DND-41 (cell line): Measurements from ENCODE around the gene WNT3.

Experiments used
- ATAC-seq: fragments of 200-7000 bp; cut with Tn5 transposase; 3 replicates; pipeline ENCODE4 v1.9.1; 2021; ENCODE audit warnings: low read depth; ENCODE audit not compliant: insufficient read depth
- DNase-seq: peaks from one replicate; pipeline ENCODE4 v3.0.0-alpha.2; 2020
- H2AFZ ChIP-seq: 2 replicates; pipeline ENCODE4 v1.6.0; 2012; ENCODE audit warnings: low read depth, low read length
- H3K27ac ChIP-seq: 2 replicates; pipeline ENCODE4 v1.5.1; 2012; ENCODE audit warnings: low read length, inconsistent platforms
- H3K27me3 ChIP-seq: fragments of 200-600 bp; sonication (generic); 2 replicates; pipeline ENCODE4 v1.6.0; 2012; ENCODE audit warnings: low read length, mild to moderate bottlenecking, inconsistent platforms; ENCODE audit not compliant: insufficient read depth, poor library complexity
- H3K36me3 ChIP-seq: 2 replicates; pipeline ENCODE4 v1.5.1; 2012; ENCODE audit warnings: low read length, inconsistent platforms; ENCODE audit not compliant: insufficient read depth
- H3K4me1 ChIP-seq: 2 replicates; pipeline ENCODE4 v1.5.1; 2012; ENCODE audit warnings: mild to moderate bottlenecking, low read length; ENCODE audit not compliant: insufficient read depth
- H3K4me2 ChIP-seq: 2 replicates; pipeline ENCODE4 v1.6.0; 2012; ENCODE audit warnings: mild to moderate bottlenecking, moderate library complexity, low read length, inconsistent platforms; ENCODE audit not compliant: insufficient read depth
- H3K4me3 ChIP-seq, 2 experiments: fragments of 200-600 bp in 1 of 2; shearing (Covaris generic) in 1 of 2; 2 replicates each; pipeline ENCODE4 v1.5.1; 2012 to 2016; ENCODE audit warnings: inconsistent platforms in 2 of 2, low read length in 2 of 2, mild to moderate bottlenecking in 2 of 2, low read depth in 1 of 2, moderate library complexity in 1 of 2
- H3K79me2 ChIP-seq: 2 replicates; pipeline ENCODE4 v1.6.0; 2012; ENCODE audit warnings: low read length, inconsistent platforms; ENCODE audit not compliant: insufficient read depth
- H3K9ac ChIP-seq: 2 replicates; pipeline ENCODE4 v1.6.0; 2012; ENCODE audit warnings: low read depth, mild to moderate bottlenecking, inconsistent platforms, low read length, moderate library complexity
- H3K9me3 ChIP-seq: 2 replicates; pipeline ENCODE4 v1.5.1; 2012; ENCODE audit warnings: low read length, moderate library complexity, mild to moderate bottlenecking, inconsistent platforms; ENCODE audit not compliant: insufficient read depth, severe bottlenecking
- H4K20me1 ChIP-seq: 2 replicates; pipeline ENCODE4 v1.6.0; 2012; ENCODE audit warnings: low read length; ENCODE audit not compliant: insufficient read depth
- EZH2 ChIP-seq: IDR thresholded peaks from 3 replicates; pipeline ENCODE4 v1.6.1; 2012; ENCODE audit warnings: borderline replicate concordance, low read depth, mild to moderate bottlenecking, moderate library complexity, low read length, inconsistent platforms; ENCODE audit not compliant: severe bottlenecking
- TF ChIP-seq, protein P1 (sequence below): IDR thresholded peaks from 2 replicates; pipeline ENCODE4 v1.5.1; 2012; ENCODE audit warnings: borderline replicate concordance, low read length, moderate library complexity, mild to moderate bottlenecking; ENCODE audit not compliant: poor library complexity, severe bottlenecking; ENCODE audit errors: extremely low read depth

Gene WNT3

DNA sequence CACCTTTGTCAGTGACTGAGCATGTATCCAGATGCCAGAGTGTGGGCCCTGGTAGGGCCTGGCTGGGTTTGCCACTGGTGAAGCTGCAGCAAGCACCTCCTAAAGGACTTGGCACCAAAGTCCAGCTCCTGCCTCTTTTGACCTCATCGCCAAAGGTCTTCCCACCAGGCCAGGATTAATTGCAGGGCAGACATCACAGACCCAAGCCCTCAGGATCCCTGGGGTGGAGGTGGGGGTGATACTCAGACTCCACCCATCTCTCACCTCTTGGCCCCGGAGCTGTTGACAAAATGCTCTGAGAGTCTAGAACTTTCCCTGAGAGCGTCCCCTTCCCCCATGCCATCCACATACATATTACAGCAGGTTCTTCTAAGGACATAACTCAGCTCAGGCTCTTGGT lies 4.6 kb downstream of the WNT3 start:
- no peak overlapping the region for H3K27ac ChIP-seq
- H3K9me3 ChIP-seq = no peaks in the 10 kb centered on the region
- TF ChIP-seq, protein P1, sequence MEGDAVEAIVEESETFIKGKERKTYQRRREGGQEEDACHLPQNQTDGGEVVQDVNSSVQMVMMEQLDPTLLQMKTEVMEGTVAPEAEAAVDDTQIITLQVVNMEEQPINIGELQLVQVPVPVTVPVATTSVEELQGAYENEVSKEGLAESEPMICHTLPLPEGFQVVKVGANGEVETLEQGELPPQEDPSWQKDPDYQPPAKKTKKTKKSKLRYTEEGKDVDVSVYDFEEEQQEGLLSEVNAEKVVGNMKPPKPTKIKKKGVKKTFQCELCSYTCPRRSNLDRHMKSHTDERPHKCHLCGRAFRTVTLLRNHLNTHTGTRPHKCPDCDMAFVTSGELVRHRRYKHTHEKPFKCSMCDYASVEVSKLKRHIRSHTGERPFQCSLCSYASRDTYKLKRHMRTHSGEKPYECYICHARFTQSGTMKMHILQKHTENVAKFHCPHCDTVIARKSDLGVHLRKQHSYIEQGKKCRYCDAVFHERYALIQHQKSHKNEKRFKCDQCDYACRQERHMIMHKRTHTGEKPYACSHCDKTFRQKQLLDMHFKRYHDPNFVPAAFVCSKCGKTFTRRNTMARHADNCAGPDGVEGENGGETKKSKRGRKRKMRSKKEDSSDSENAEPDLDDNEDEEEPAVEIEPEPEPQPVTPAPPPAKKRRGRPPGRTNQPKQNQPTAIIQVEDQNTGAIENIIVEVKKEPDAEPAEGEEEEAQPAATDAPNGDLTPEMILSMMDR = no peak
- no peak for TF ChIP-seq EZH2
- no peak overlapping the region for H3K9ac ChIP-seq
- no peaks in the 10 kb centered on the region for H4K20me1 ChIP-seq
- no peak overlapping the region for H3K4me2 ChIP-seq
- H3K4me1 ChIP-seq = no peaks in the 10 kb centered on the region
- H3K27me3 ChIP-seq = peaks cover 9% of the 10 kb centered on the region
- H2AFZ ChIP-seq = no peak overlapping the region
- no peak for DNase-seq
- H3K36me3 ChIP-seq = no peaks in the 10 kb centered on the region
- no peaks in the 10 kb centered on the region for H3K79me2 ChIP-seq
- H3K4me3 ChIP-seq = no peak overlapping the region
- no peak for ATAC-seq

DNA sequence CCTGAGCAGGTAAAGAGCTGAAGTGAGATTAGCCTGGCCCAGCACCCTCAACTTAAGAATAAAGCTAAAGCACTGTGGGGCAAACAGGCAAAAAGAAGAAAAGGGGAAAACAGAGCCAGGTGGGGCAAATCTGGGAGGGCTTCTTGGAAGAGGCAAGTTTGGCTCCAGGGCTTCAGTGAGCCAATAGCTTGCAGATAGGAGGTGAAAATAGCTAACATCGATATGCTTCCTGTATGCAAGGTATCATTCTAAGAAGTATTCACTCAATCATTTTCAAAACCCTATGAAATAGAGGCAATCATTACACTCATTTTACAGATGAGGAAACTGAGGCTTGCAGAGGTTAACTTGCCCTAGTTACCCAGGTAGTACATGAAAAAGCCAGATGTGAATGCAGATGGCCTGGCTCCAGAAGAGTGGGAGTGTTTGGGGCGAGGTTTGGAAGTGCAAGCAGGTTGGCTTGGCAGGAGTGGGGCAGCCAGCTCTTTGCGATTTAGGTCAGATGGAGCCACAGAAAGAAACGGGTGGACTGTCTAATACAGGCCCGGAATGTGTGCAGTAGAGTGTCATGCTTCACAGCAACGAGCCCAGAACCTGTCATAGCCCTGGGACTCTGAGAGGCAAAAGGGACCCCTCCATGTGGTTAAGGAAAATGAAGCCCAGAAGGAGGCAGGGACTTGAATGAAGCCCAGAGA lies 5.7 kb downstream of the WNT3 start:
- Histone ChIP-seq H3K4me2 (no peak overlapping the region), H2AFZ (no peak overlapping the region), H3K4me1 (no peaks in the 10 kb centered on the region), H3K27me3 (peaks cover 9% of the 10 kb centered on the region), H4K20me1 (no peaks in the 10 kb centered on the region), H3K4me3 (no peak overlapping the region), H3K79me2 (no peaks in the 10 kb centered on the region), H3K27ac (no peak overlapping the region), H3K9me3 (no peaks in the 10 kb centered on the region), H3K9ac (no peak overlapping the region), H3K36me3 (no peaks in the 10 kb centered on the region)
- DNase-seq = no peak
- TF ChIP-seq, protein P1 = no peak
- no peak for TF ChIP-seq EZH2
- ATAC-seq = no peak

DNA sequence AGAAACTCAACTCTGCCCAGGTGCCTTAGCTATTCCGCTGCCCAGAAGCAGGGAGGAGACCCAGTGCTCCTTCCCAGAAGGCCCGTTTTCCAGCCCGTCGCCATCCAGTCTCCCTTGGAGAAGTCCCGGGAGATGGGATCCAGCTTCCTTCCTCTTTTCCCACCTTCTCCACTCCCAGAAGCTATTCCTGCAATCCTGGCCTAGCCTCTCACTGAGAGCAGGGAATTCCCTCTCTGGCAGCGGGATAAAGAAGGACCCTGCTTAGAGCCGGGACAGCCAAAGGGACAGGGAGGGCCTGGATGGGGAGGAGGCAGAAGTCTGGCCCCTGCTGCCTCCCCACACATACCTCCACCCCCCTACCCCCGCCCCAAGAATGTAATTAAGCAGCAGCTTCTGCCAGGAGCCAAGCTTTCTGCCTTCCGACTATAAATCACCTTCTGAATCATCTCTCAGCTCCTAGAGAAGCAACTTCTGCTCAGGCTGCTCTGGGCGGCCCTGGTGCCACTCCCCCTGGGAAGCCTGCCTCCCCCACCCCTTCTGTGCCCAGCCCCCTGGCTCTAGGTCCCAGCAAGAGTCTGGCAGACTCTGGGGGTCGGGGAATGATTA lies 6.4 kb downstream of the WNT3 start:
- no peaks in the 10 kb centered on the region for H3K36me3 ChIP-seq
- H4K20me1 ChIP-seq = no peaks in the 10 kb centered on the region
- H3K27ac ChIP-seq = no peak overlapping the region
- no peak for DNase-seq
- peaks cover 6% of the 10 kb centered on the region for H3K27me3 ChIP-seq
- no peak overlapping the region for H3K4me2 ChIP-seq
- TF ChIP-seq, protein P1 = no peak
- no peak for TF ChIP-seq EZH2
- no peaks in the 10 kb centered on the region for H3K79me2 ChIP-seq
- no peak overlapping the region for H3K9ac ChIP-seq
- ATAC-seq = no peak
- H3K9me3 ChIP-seq = no peaks in the 10 kb centered on the region
- H2AFZ ChIP-seq = no peak overlapping the region
- no peak overlapping the region for H3K4me3 ChIP-seq
- no peaks in the 10 kb centered on the region for H3K4me1 ChIP-seq
